HEK293 (cell line): ENCODE data around the gene GALNS.

ENCODE experiments used
- CTCF ChIA-PET: fragments of 350-600 bp; formaldehyde crosslinking; extraction: SDS; loops from one replicate; lab custom pipeline; 2021; ENCODE audit warnings: antibody characterized with exemption; lab: Yijun Ruan, JAX
- POLR2A ChIA-PET: fragments of 300-600 bp; formaldehyde crosslinking; extraction: SDS; loops from one replicate; lab custom pipeline; 2020; ENCODE audit warnings: antibody characterized with exemption, inconsistent platforms; lab: Yijun Ruan, JAX
- H3K27ac ChIP-seq: fragments of 200-500 bp; sonication (Bioruptor generic); 2 replicates; pipeline ENCODE4 v1.5.1; 2014; ENCODE audit warnings: low read depth, low read length, control low read depth, inconsistent platforms; ENCODE audit errors: extremely low read depth
- H3K36me3 ChIP-seq, 2 experiments: fragments of 200-500 bp in 1 of 2; sonication (Bioruptor generic) in 1 of 2; 1 replicate in 1 of 2; 2 replicates in 1 of 2; pipeline ENCODE4 v1.5.1; 2014 to 2017; ENCODE audit warnings: inconsistent platforms in 2 of 2, low read length in 2 of 2; ENCODE audit not compliant: control insufficient read depth in 2 of 2, insufficient read depth in 1 of 2
- H3K4me1 ChIP-seq: fragments of 200-500 bp; sonication (Bioruptor generic); 2 replicates; pipeline ENCODE4 v1.5.1; 2014; ENCODE audit warnings: mild to moderate bottlenecking, low read length, inconsistent platforms; ENCODE audit not compliant: control insufficient read depth, insufficient read depth
- H3K4me3 ChIP-seq: 2 replicates; pipeline ENCODE4 v1.5.1; 2011; ENCODE audit warnings: low read depth, mild to moderate bottlenecking, control low read depth, low read length, moderate library complexity
- H3K9me3 ChIP-seq: fragments of 200-500 bp; sonication (Bioruptor generic); 2 replicates; pipeline ENCODE4 v1.5.1; 2014; ENCODE audit warnings: low read depth, low read length, inconsistent platforms; ENCODE audit not compliant: control insufficient read depth, insufficient read depth
- EGR2 ChIP-seq: fragments of 450-650 bp; formaldehyde crosslinking; IDR thresholded peaks from 2 replicates; pipeline ENCODE4 v1.5.1; 2016; ENCODE audit warnings: low read depth, missing biosample characterization, missing genetic modification characterization
- KLF9 ChIP-seq: fragments of 450-650 bp; formaldehyde crosslinking; IDR thresholded peaks from 2 replicates; pipeline ENCODE4 v1.5.1; 2016; ENCODE audit warnings: missing biosample characterization, missing genetic modification characterization, low read depth
- SETDB1 ChIP-seq: IDR thresholded peaks from one replicate; pipeline ENCODE4 v1.6.1; 2017; ENCODE audit warnings: mild to moderate bottlenecking, low read length, moderate library complexity, mixed read lengths; ENCODE audit not compliant: insufficient read length
- WT1 ChIP-seq: fragments of 450-650 bp; formaldehyde crosslinking; IDR thresholded peaks from 2 replicates; pipeline ENCODE4 v1.5.1; 2016; ENCODE audit warnings: missing biosample characterization, missing genetic modification characterization
- ZFHX2 ChIP-seq: fragments of 450-650 bp; formaldehyde crosslinking; conservative IDR thresholded peaks from 2 replicates; pipeline ENCODE4 v1.5.1; 2016; ENCODE audit warnings: missing biosample characterization, missing genetic modification characterization
- ZNF114 ChIP-seq: fragments of 450-650 bp; formaldehyde crosslinking; IDR thresholded peaks from 2 replicates; pipeline ENCODE4 v1.5.0; 2017; ENCODE audit warnings: missing biosample characterization, missing genetic modification characterization
- ZNF140 ChIP-seq: fragments of 450-650 bp; formaldehyde crosslinking; IDR thresholded peaks from 2 replicates; pipeline ENCODE4 v1.5.1; 2016; ENCODE audit warnings: missing biosample characterization, missing genetic modification characterization
- ZNF175 ChIP-seq: fragments of 450-650 bp; formaldehyde crosslinking; IDR thresholded peaks from 2 replicates; pipeline ENCODE4 v1.5.1; 2016; ENCODE audit warnings: missing biosample characterization, missing genetic modification characterization
- ZNF19 ChIP-seq: fragments of 450-650 bp; formaldehyde crosslinking; IDR thresholded peaks from 2 replicates; pipeline ENCODE4; 2016; ENCODE audit warnings: missing biosample characterization, missing genetic modification characterization, low read depth
- ZNF366 ChIP-seq: fragments of 450-650 bp; formaldehyde crosslinking; conservative IDR thresholded peaks from 2 replicates; pipeline ENCODE4 v1.5.1; 2016; ENCODE audit warnings: missing biosample characterization, missing genetic modification characterization
- ZNF596 ChIP-seq: fragments of 450-650 bp; IDR thresholded peaks from 2 replicates; pipeline ENCODE4 v1.5.0; 2018; ENCODE audit warnings: missing biosample characterization, mild to moderate bottlenecking, missing genetic modification characterization, moderate library complexity
- ZNF654 ChIP-seq: fragments of 450-650 bp; formaldehyde crosslinking; IDR thresholded peaks from 2 replicates; pipeline ENCODE4 v1.5.1; 2016; ENCODE audit warnings: low read depth, missing biosample characterization, missing genetic modification characterization
- ZNF76 ChIP-seq: fragments of 450-650 bp; formaldehyde crosslinking; IDR thresholded peaks from 2 replicates; pipeline ENCODE4; 2016; ENCODE audit warnings: low read depth, missing biosample characterization, missing genetic modification characterization, borderline replicate concordance
- ZNF768 ChIP-seq: fragments of 450-650 bp; formaldehyde crosslinking; IDR thresholded peaks from 2 replicates; pipeline ENCODE4 v1.5.1; 2018; ENCODE audit warnings: missing biosample characterization, mild to moderate bottlenecking, missing genetic modification characterization
- TF ChIP-seq, protein P1 (sequence below): fragments of 450-650 bp; formaldehyde crosslinking; IDR thresholded peaks from 2 replicates; pipeline ENCODE4 v1.5.1; 2016; ENCODE audit warnings: missing biosample characterization, missing genetic modification characterization
- TF ChIP-seq, protein P2 (sequence below): fragments of 450-650 bp; formaldehyde crosslinking; IDR thresholded peaks from 2 replicates; pipeline ENCODE4 v1.5.1; 2016; ENCODE audit warnings: missing biosample characterization, missing genetic modification characterization
- TF ChIP-seq, protein P3 (sequence below): fragments of 450-650 bp; formaldehyde crosslinking; conservative IDR thresholded peaks from 2 replicates; pipeline ENCODE4 v1.5.1; 2016; ENCODE audit warnings: low read depth, missing biosample characterization, missing genetic modification characterization
- TF ChIP-seq, protein P4 (sequence below): fragments of 450-650 bp; formaldehyde crosslinking; IDR thresholded peaks from 2 replicates; pipeline ENCODE4 v1.5.1; 2017; ENCODE audit warnings: missing biosample characterization, missing genetic modification characterization
- TF ChIP-seq, protein P5 (sequence below): fragments of 450-650 bp; formaldehyde crosslinking; IDR thresholded peaks from 2 replicates; pipeline ENCODE4 v1.5.1; 2016; ENCODE audit warnings: missing biosample characterization, missing genetic modification characterization

GALNS gene

DNA sequence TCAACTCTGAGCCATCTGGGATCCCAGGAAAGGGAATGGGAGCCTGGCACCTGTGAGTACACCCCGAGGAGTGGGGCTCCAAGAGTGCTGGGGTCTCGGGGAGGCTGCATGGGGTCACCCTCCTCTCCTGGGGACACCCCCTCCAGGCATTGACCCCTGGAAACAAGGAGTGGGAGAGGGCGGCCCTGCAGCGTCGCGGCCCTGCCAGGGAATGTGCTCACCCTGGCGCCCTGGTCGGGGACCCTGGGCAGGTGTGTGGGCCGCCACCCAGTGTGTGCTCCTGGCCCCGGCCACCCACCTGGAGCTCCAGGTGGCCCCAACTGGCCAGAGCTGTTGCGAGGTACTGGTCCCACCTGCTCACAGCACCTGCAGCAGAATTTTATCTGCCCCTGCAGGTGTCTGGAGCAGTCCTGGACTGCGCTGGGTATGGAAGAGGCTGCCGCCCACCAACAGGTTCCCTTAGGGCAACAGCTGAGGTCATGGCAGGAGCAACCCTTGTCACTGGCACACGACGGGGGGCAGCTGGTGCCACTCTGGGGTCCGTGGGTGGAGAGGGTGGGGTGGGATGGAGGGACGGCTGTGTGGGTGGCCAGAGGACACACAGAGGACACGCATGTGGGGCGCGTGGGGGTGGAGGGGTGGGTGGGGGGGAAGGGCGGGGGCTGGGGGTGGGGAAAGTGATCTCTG is 15.1 kb upstream of the GALNS start:
- H3K4me1 ChIP-seq, result no peaks in the 10 kb centered on the region
- TF ChIP-seq, protein P1, sequence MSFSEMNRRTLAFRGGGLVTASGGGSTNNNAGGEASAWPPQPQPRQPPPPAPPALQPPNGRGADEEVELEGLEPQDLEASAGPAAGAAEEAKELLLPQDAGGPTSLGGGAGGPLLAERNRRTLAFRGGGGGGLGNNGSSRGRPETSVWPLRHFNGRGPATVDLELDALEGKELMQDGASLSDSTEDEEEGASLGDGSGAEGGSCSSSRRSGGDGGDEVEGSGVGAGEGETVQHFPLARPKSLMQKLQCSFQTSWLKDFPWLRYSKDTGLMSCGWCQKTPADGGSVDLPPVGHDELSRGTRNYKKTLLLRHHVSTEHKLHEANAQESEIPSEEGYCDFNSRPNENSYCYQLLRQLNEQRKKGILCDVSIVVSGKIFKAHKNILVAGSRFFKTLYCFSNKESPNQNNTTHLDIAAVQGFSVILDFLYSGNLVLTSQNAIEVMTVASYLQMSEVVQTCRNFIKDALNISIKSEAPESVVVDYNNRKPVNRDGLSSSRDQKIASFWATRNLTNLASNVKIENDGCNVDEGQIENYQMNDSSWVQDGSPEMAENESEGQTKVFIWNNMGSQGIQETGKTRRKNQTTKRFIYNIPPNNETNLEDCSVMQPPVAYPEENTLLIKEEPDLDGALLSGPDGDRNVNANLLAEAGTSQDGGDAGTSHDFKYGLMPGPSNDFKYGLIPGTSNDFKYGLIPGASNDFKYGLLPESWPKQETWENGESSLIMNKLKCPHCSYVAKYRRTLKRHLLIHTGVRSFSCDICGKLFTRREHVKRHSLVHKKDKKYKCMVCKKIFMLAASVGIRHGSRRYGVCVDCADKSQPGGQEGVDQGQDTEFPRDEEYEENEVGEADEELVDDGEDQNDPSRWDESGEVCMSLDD (tag by site-specific recombination), result no peak
- TF ChIP-seq ZFHX2 (tag by site-specific recombination) (peak; percentile 65), EGR2 (tag by site-specific recombination) (peak; percentile 56; the same call in 1 of the 2 replicates)
- TF ChIP-seq, all 188 proteins: peak for 2
- CTCF ChIA-PET, result interaction anchor here (0.7 kb wide), 1 partner anchor 14 kb away, joined by 3 read pairs; no protein-coding TSS in a partner anchor
- H3K9me3 ChIP-seq, result no peaks in the 10 kb centered on the region
- no peak overlapping the region for H3K4me3 ChIP-seq
- POLR2A ChIA-PET, result no interaction called here
- no peaks in the 10 kb centered on the region for H3K36me3 ChIP-seq
- H3K27ac ChIP-seq, result no peak overlapping the region

DNA sequence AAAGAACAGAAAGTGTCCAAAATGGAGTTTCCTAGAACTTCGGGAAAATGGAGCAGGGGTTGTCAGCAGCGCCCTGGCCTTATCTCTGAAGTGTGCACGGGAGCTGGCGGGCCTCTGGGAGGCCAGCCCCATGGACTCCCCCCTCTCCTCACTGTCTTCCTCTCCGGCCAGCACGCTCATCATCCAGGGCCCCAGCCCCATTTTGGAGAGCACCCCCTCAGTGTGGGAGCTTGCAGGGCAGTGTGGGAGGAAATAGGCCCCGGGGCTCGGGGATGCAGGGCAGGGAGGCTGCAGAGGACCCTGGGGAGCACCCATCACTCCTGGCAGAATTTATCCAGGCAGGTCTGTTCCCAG is 14.6 kb upstream of the GALNS start:
- ChIA-PET POLR2A (no interaction called here), CTCF (interaction anchor here (0.7 kb wide), 1 partner anchor 14 kb away, joined by 3 read pairs; no protein-coding TSS in a partner anchor)
- Histone ChIP-seq H3K4me1 (no peaks in the 10 kb centered on the region), H3K4me3 (no peak overlapping the region), H3K36me3 (no peaks in the 10 kb centered on the region), H3K27ac (no peak overlapping the region), H3K9me3 (no peaks in the 10 kb centered on the region)
- TF ChIP-seq, protein P2, sequence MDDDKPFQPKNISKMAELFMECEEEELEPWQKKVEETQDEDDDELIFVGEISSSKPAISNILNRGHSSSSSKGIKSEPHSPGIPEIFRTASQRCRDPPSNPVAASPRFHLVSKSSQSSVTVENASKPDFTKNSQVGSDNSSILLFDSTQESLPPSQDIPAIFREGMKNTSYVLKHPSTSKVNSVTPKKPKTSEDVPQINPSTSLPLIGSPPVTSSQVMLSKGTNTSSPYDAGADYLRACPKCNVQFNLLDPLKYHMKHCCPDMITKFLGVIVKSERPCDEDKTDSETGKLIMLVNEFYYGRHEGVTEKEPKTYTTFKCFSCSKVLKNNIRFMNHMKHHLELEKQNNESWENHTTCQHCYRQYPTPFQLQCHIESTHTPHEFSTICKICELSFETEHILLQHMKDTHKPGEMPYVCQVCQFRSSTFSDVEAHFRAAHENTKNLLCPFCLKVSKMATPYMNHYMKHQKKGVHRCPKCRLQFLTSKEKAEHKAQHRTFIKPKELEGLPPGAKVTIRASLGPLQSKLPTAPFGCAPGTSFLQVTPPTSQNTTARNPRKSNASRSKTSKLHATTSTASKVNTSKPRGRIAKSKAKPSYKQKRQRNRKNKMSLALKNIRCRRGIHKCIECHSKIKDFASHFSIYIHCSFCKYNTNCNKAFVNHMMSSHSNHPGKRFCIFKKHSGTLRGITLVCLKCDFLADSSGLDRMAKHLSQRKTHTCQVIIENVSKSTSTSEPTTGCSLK (tag by site-specific recombination), result no peak
- TF ChIP-seq KLF9 (tag by site-specific recombination), result no peak
- no peak for TF ChIP-seq ZNF366 (tag by site-specific recombination)
- TF ChIP-seq, protein P3, sequence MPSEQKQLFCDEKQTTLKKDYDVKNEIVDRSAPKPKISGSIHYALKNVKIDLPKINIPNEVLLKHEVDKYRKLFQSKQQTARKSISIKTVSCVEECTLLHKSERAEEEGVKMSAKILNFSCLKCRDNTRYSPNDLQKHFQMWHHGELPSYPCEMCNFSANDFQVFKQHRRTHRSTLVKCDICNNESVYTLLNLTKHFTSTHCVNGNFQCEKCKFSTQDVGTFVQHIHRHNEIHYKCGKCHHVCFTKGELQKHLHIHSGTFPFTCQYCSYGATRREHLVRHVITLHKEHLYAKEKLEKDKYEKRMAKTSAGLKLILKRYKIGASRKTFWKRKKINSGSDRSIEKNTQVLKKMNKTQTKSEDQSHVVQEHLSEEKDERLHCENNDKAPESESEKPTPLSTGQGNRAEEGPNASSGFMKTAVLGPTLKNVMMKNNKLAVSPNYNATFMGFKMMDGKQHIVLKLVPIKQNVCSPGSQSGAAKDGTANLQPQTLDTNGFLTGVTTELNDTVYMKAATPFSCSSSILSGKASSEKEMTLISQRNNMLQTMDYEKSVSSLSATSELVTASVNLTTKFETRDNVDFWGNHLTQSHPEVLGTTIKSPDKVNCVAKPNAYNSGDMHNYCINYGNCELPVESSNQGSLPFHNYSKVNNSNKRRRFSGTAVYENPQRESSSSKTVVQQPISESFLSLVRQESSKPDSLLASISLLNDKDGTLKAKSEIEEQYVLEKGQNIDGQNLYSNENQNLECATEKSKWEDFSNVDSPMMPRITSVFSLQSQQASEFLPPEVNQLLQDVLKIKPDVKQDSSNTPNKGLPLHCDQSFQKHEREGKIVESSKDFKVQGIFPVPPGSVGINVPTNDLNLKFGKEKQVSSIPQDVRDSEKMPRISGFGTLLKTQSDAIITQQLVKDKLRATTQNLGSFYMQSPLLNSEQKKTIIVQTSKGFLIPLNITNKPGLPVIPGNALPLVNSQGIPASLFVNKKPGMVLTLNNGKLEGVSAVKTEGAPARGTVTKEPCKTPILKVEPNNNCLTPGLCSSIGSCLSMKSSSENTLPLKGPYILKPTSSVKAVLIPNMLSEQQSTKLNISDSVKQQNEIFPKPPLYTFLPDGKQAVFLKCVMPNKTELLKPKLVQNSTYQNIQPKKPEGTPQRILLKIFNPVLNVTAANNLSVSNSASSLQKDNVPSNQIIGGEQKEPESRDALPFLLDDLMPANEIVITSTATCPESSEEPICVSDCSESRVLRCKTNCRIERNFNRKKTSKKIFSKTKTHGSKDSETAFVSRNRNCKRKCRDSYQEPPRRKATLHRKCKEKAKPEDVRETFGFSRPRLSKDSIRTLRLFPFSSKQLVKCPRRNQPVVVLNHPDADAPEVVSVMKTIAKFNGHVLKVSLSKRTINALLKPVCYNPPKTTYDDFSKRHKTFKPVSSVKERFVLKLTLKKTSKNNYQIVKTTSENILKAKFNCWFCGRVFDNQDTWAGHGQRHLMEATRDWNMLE, result no peak
- TF ChIP-seq ZNF140 (tag by site-specific recombination), result no peak
- TF ChIP-seq ZNF596 (tag by site-specific recombination), result no peak
- no peak for TF ChIP-seq SETDB1
- TF ChIP-seq, protein P4, sequence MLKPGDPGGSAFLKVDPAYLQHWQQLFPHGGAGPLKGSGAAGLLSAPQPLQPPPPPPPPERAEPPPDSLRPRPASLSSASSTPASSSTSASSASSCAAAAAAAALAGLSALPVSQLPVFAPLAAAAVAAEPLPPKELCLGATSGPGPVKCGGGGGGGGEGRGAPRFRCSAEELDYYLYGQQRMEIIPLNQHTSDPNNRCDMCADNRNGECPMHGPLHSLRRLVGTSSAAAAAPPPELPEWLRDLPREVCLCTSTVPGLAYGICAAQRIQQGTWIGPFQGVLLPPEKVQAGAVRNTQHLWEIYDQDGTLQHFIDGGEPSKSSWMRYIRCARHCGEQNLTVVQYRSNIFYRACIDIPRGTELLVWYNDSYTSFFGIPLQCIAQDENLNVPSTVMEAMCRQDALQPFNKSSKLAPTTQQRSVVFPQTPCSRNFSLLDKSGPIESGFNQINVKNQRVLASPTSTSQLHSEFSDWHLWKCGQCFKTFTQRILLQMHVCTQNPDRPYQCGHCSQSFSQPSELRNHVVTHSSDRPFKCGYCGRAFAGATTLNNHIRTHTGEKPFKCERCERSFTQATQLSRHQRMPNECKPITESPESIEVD (tag by site-specific recombination), result no peak
- no peak for TF ChIP-seq ZNF19 (tag by site-specific recombination)
- no peak for TF ChIP-seq ZNF654 (tag by site-specific recombination)
- TF ChIP-seq, protein P5, sequence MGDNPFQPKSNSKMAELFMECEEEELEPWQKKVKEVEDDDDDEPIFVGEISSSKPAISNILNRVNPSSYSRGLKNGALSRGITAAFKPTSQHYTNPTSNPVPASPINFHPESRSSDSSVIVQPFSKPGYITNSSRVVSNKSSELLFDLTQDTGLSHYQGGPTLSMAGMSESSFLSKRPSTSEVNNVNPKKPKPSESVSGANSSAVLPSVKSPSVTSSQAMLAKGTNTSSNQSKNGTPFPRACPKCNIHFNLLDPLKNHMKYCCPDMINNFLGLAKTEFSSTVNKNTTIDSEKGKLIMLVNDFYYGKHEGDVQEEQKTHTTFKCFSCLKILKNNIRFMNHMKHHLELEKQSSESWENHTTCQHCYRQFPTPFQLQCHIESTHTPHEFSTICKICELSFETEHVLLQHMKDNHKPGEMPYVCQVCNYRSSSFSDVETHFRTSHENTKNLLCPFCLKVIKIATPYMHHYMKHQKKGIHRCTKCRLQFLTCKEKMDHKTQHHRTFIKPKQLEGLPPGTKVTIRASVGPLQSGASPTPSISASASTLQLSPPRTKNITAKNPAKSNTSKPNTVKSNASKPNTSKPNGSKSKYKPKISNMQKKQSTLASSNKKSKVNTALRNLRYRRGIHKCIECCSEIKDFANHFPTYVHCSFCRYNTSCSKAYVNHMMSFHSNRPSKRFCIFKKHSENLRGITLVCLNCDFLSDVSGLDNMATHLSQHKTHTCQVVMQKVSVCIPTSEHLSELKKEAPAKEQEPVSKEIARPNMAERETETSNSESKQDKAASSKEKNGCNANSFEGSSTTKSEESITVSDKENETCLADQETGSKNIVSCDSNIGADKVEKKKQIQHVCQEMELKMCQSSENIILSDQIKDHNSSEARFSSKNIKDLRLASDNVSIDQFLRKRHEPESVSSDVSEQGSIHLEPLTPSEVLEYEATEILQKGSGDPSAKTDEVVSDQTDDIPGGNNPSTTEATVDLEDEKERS, result no peak
- no peak for TF ChIP-seq WT1
- TF ChIP-seq ZNF768, result no peak
- no peak for TF ChIP-seq ZNF114 (tag by site-specific recombination)
- TF ChIP-seq ZNF76 (tag by site-specific recombination), result no peak
- TF ChIP-seq ZNF175 (tag by site-specific recombination), result no peak
